Vagina (tissue), 2 donors: ENCODE data around the gene ZBTB38. TPM values are rescaled to one million over a fixed set of nuclear protein-coding genes. Genes with fewer than 3 reads are reported as not detected.
A peak's percentile ranks its signal among the peaks of the same experiment; 100 is the strongest.

Source experiments
- DNase-seq, 2 donors: peaks; one replicate each; pipeline ENCODE4 v3.0.0-alpha.2; 2017; ENCODE audit errors: extremely low spot score in 2 of 2
- H3K27ac ChIP-seq: fragments of 200-600 bp; sonication (generic); one replicate; pipeline ENCODE4 v1.5.1; 2019
- H3K27me3 ChIP-seq: fragments of 200-600 bp; sonication (generic); one replicate; pipeline ENCODE4 v1.5.1; 2019
- H3K36me3 ChIP-seq, 2 donors: fragments of 200-600 bp; sonication (generic); one replicate each; pipeline ENCODE4 v1.5.1; 2017 to 2019
- H3K4me1 ChIP-seq: fragments of 200-600 bp; sonication (generic); one replicate; pipeline ENCODE4 v1.5.1; 2019
- H3K4me3 ChIP-seq, 2 donors: fragments of 200-600 bp; sonication (generic); 1 replicate in 1 of 2; 2 replicates in 1 of 2; pipeline ENCODE4 v1.5.1; 2016 to 2019
- H3K9me3 ChIP-seq: fragments of 200-600 bp; sonication (generic); one replicate; pipeline ENCODE4 v1.5.1; 2019
- CTCF ChIP-seq, 3 experiments: fragments of 450-650 bp in 2 of 3; fragments of 200-600 bp in 1 of 3; sonication (generic) in 1 of 3; IDR thresholded peaks; one replicate each; pipeline ENCODE4 v1.5.1; 2017 to 2019; ENCODE audit warnings: antibody characterized with exemption in 3 of 3, mild to moderate bottlenecking in 2 of 3, moderate library complexity in 2 of 3
- POLR2A ChIP-seq, 2 donors: fragments of 450-650 bp; IDR thresholded peaks; one replicate each; pipeline ENCODE4 v1.6.1; 2017; ENCODE audit warnings: antibody characterized with exemption in 2 of 2, mild to moderate bottlenecking in 2 of 2, moderate library complexity in 2 of 2
- POLR2AphosphoS5 ChIP-seq, 2 donors: sonication (generic); formaldehyde crosslinking; IDR thresholded peaks; one replicate each; pipeline ENCODE4 v1.9.0; 2017; ENCODE audit warnings: antibody characterized with exemption in 2 of 2, mild to moderate bottlenecking in 2 of 2, low read depth in 1 of 2; ENCODE audit not compliant: insufficient read depth in 1 of 2
- intact Hi-C: fragments of 100-400 bp; cut with DNase I; formaldehyde crosslinking; loops from one replicate; pipeline ENCODE4 v1.15.1; 2023
- total RNA-seq: library from RNA; depleted of rRNA; stranded (reverse); fragments of >200 nt; gene quantifications from one replicate; pipeline ENCODE4 v1.2.3, GENCODE V29; 2016

Gene ZBTB38
- total RNA-seq, 1 donor from 2014 or later, result 88.6 TPM

GRCh38 chr3:141399200-141399599 lies 30.9 kb downstream of the ZBTB38 start:
- peaks cover 0 to 1% of the 10 kb centered on the region in 2 donors for H3K36me3 ChIP-seq
- DNase-seq, result no peak
- intact Hi-C loops, result no loop called here
- peak overlapping the region; percentile 98 for H3K27ac ChIP-seq
- H3K9me3 ChIP-seq, result no peaks in the 10 kb centered on the region
- no peaks in the 10 kb centered on the region for H3K27me3 ChIP-seq
- TF ChIP-seq CTCF (IDR thresholded peaks at IDR 0.05), result no peak
- TF ChIP-seq POLR2A (IDR thresholded peaks at IDR 0.05), result no peak
- TF ChIP-seq POLR2AphosphoS5 (IDR thresholded peaks at IDR 0.05; ENCODE audit: insufficient read depth in 1 of 2, low read depth in 1 of 2), result no peak
- H3K4me1 ChIP-seq, result peaks cover 43% of the 10 kb centered on the region
- H3K4me3 ChIP-seq, result no peak overlapping the region

GRCh38 chr3:141400073-141400971 lies 32.0 kb downstream of the ZBTB38 start:
- intact Hi-C loops, result no loop called here
- H3K4me1 ChIP-seq, result peaks cover 54% of the 10 kb centered on the region
- TF ChIP-seq POLR2A (IDR thresholded peaks at IDR 0.05), result no peak
- TF ChIP-seq POLR2AphosphoS5 (IDR thresholded peaks at IDR 0.05; ENCODE audit: insufficient read depth in 1 of 2, low read depth in 1 of 2), result no peak
- no peak for TF ChIP-seq CTCF (IDR thresholded peaks at IDR 0.05)

GRCh38 chr3:141401095-141401494 lies 32.8 kb downstream of the ZBTB38 start:
- intact Hi-C loops, result no loop called here
- no peak for DNase-seq
- Histone ChIP-seq H3K4me1 (peaks cover 60% of the 10 kb centered on the region), H3K27me3 (no peaks in the 10 kb centered on the region), H3K27ac (peak overlapping the region; percentile 98), H3K9me3 (no peaks in the 10 kb centered on the region), H3K36me3 (peaks cover 0 to 17% of the 10 kb centered on the region in 2 donors), H3K4me3 (no peak overlapping the region)
- TF ChIP-seq POLR2AphosphoS5 (IDR thresholded peaks at IDR 0.05; ENCODE audit: insufficient read depth in 1 of 2, low read depth in 1 of 2) (no peak), POLR2A (IDR thresholded peaks at IDR 0.05) (no peak), CTCF (IDR thresholded peaks at IDR 0.05) (no peak)

More at GRCh38 chr3:141400073-141400971, 32.0 kb downstream of the ZBTB38 start:
- H3K27me3 ChIP-seq, result no peaks in the 10 kb centered on the region
- no peak overlapping the region for H3K4me3 ChIP-seq
- H3K27ac ChIP-seq, result peak overlapping the region; percentile 98
- H3K36me3 ChIP-seq, result peaks cover 0 to 12% of the 10 kb centered on the region in 2 donors
- DNase-seq, result no peak
- H3K9me3 ChIP-seq, result no peaks in the 10 kb centered on the region

- Histone ChIP-seq H3K4me3 (peak overlapping the region; percentile 71 to 95), H3K36me3 (peaks cover 0 to 23% of the 10 kb centered on the region in 2 donors), H3K27me3 (no peaks in the 10 kb centered on the region), H3K27ac (peak overlapping the region; percentile 98), H3K9me3 (no peaks in the 10 kb centered on the region), H3K4me1 (peaks cover 68% of the 10 kb centered on the region)
- TF ChIP-seq POLR2A (IDR thresholded peaks at IDR 0.05) (no peak), POLR2AphosphoS5 (IDR thresholded peaks at IDR 0.05; ENCODE audit: insufficient read depth in 1 of 2, low read depth in 1 of 2) (peak in 1 of 2 donors; percentile 29), CTCF (IDR thresholded peaks at IDR 0.05) (no peak)
- intact Hi-C loops, result no loop called here
- DNase-seq, result no peak
These were observed 33.5 kb downstream of the ZBTB38 start for GRCh38 chr3:141401573-141402475.
